Lung (tissue), 16 donors: ENCODE data around the gene GOLT1B. TPM values are rescaled to one million over a fixed set of nuclear protein-coding genes. Genes with fewer than 3 reads are reported as not detected.
A peak's percentile ranks its signal among the peaks of the same experiment; 100 is the strongest.

Experiments used
- ATAC-seq: fragments of 200-7000 bp; cut with Tn5 transposase; one replicate; pipeline ENCODE4 v1.9.1; 2020; ENCODE audit warnings: moderate number of reproducible peaks; ENCODE audit not compliant: insufficient read depth, low FRiP score
- DNase-seq, 3 donors: peaks; one replicate each; pipeline ENCODE4 v3.0.0-alpha.2; 2013 to 2017
- H3K27ac ChIP-seq, 2 donors: one replicate each; pipeline ENCODE4 v1.5.1; 2013; ENCODE audit warnings: mild to moderate bottlenecking in 2 of 2, moderate library complexity in 2 of 2, control low read depth in 1 of 2, inconsistent platforms in 1 of 2, low read depth in 1 of 2, low read length in 1 of 2
- H3K27me3 ChIP-seq, 3 donors: one replicate each; pipeline ENCODE4 v1.5.1; 2013; ENCODE audit warnings: low read length in 2 of 3; ENCODE audit not compliant: control insufficient read depth in 3 of 3, insufficient read depth in 3 of 3
- H3K36me3 ChIP-seq, 4 donors: one replicate each; pipeline ENCODE4 v1.5.1; 2013; ENCODE audit warnings: low read length in 4 of 4, mild to moderate bottlenecking in 1 of 4, moderate library complexity in 1 of 4; ENCODE audit not compliant: control insufficient read depth in 4 of 4, insufficient read depth in 4 of 4
- H3K4me1 ChIP-seq, 5 donors: one replicate each; pipeline ENCODE4 v1.5.1; 2013; ENCODE audit warnings: low read length in 5 of 5, mild to moderate bottlenecking in 2 of 5, moderate library complexity in 1 of 5; ENCODE audit not compliant: control insufficient read depth in 5 of 5, insufficient read depth in 5 of 5
- H3K4me3 ChIP-seq: one replicate; pipeline ENCODE4 v1.5.1; 2013; ENCODE audit warnings: mild to moderate bottlenecking, control low read depth, moderate library complexity
- H3K9ac ChIP-seq, 2 donors: one replicate each; pipeline ENCODE4 v1.5.1; 2013; ENCODE audit warnings: low read length in 2 of 2, control low read depth in 1 of 2; ENCODE audit not compliant: insufficient read depth in 1 of 2
- H3K9me3 ChIP-seq, 4 donors: one replicate each; pipeline ENCODE4 v1.5.1; 2013; ENCODE audit warnings: low read length in 3 of 4, mild to moderate bottlenecking in 1 of 4, moderate library complexity in 1 of 4; ENCODE audit not compliant: control insufficient read depth in 4 of 4, insufficient read depth in 3 of 4
- CTCF ChIP-seq: IDR thresholded peaks from 2 replicates; pipeline ENCODE4 v1.5.1; 2012; ENCODE audit warnings: mild to moderate bottlenecking; ENCODE audit errors: control extremely low read depth, extremely low read depth
- WGBS, 2 donors: extraction: QIAGEN DNeasy Blood & Tissue Kit; methylation state at CpG; one replicate each; pipeline ENCODE4 v1.1.7; 2013; 5-methylcytosine and 5-hydroxymethylcytosine counted together
- long read RNA-seq, 5 donors: transcript quantifications; one replicate each; lab custom pipeline, GENCODE V29; 2026
- polyA plus RNA-seq, 2 donors: library from polyadenylated mRNA; stranded (reverse); fragments of 200-250 nt; gene quantifications; one replicate each; pipeline ENCODE4 v1.2.1, GENCODE V29; 2013
- total RNA-seq, 2 donors: library from RNA; depleted of rRNA in 1 of 2; stranded (reverse); fragments of >200 nt in 1 of 2; gene quantifications; one replicate each; pipeline ENCODE4 v1.2.1, GENCODE V29; 2014 to 2021
- donor health status: control.
- donor health status: control.
- donor health status: Bipolar disorder and iron deficiency.
- donor health status: healthy.
- donor health status: DM: yes; HTN: yes; CAD: no.

GOLT1B gene, protein sequence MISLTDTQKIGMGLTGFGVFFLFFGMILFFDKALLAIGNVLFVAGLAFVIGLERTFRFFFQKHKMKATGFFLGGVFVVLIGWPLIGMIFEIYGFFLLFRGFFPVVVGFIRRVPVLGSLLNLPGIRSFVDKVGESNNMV
- total RNA-seq: 10 to 100 TPM; 34.3 to 35.0 TPM
- 10 to 100 TPM; 23.9 to 27.3 TPM for polyA plus RNA-seq
- long read RNA-seq, donor 1, transcript GOLT1B-201 (5 exons, 3,227 nt): major isoform, 9 of 13 reads
- long read RNA-seq, donor 1, partial matches to known transcripts: 0 of 13 reads
- long read RNA-seq, donor 1, other reads (novel, unspliced or antisense): 0 of 13 reads
- long read RNA-seq, donor 2, transcript GOLT1B-201 (5 exons, 3,227 nt): major isoform, 5 of 5 reads
- long read RNA-seq, donor 2, partial matches to known transcripts: 0 of 5 reads
- long read RNA-seq, donor 2, other reads (novel, unspliced or antisense): 0 of 5 reads
- long read RNA-seq, donor 3, transcript GOLT1B-201 (5 exons, 3,227 nt): major isoform, 8 of 8 reads
- long read RNA-seq, donor 3, partial matches to known transcripts: 0 of 8 reads
- long read RNA-seq, donor 3, other reads (novel, unspliced or antisense): 0 of 8 reads
- long read RNA-seq, donor 4, transcript GOLT1B-201 (5 exons, 3,227 nt): major isoform, 5 of 7 reads
- long read RNA-seq, donor 4, partial matches to known transcripts: 0 of 7 reads
- long read RNA-seq, donor 4, other reads (novel, unspliced or antisense): 0 of 7 reads
- long read RNA-seq, donor 5, transcript GOLT1B-201 (5 exons, 3,227 nt): major isoform, 7 of 11 reads
- long read RNA-seq, donor 5, partial matches to known transcripts: 0 of 11 reads
- long read RNA-seq, donor 5, other reads (novel, unspliced or antisense): 0 of 11 reads

- Histone ChIP-seq H3K9ac (peak within 1 kb of the TSS; percentile 83 to 86), H3K27ac (peak within 1 kb of the TSS; percentile 93 to 98), H3K4me3 (peak within 1 kb of the TSS; percentile 97), H3K27me3 (no peaks in the 10 kb centered on the region), H3K4me1 (peaks cover 5 to 23% (median 9%) of the 10 kb centered on the region in 5 donors), H3K36me3 (peaks cover 6 to 12% (median 8%) of the 10 kb centered on the region in 4 donors), H3K9me3 (no peaks in the 10 kb centered on the region)
- TF ChIP-seq CTCF: no peak
- WGBS, 2 donors: 0% methylated on average over 61 of the region's 61 CpGs
- ATAC-seq: peak; percentile 98
- DNase-seq: peak; percentile 96 to 99 (median 99)
Observed at GRCh38 chr12:21501258-21502163, at the start of gene GOLT1B, which contains the start of gene RECQL. GOLT1B (plus strand) TSS chr12:21501789; CDS start chr12:21501924, 135 bp downstream. RECQL (minus strand) TSS chr12:21501635; CDS start chr12:21499570, 2,065 bp downstream.

- ATAC-seq (no peak), DNase-seq (no peak)
- Histone ChIP-seq H3K36me3 (peaks cover 7 to 27% (median 18%) of the 10 kb centered on the region in 4 donors), H3K9me3 (no peaks in the 10 kb centered on the region), H3K4me1 (no peaks in the 10 kb centered on the region), H3K4me3 (no peak overlapping the region), H3K27ac (no peak overlapping the region), H3K27me3 (no peaks in the 10 kb centered on the region), H3K9ac (no peak overlapping the region)
- TF ChIP-seq CTCF: no peak
- WGBS, 2 donors: 88 to 99% methylated on average over 4 of the region's 4 CpGs
Observed at GRCh38 chr12:21453312-21453852, 48.2 kb upstream of the GOLT1B start.

DNA sequence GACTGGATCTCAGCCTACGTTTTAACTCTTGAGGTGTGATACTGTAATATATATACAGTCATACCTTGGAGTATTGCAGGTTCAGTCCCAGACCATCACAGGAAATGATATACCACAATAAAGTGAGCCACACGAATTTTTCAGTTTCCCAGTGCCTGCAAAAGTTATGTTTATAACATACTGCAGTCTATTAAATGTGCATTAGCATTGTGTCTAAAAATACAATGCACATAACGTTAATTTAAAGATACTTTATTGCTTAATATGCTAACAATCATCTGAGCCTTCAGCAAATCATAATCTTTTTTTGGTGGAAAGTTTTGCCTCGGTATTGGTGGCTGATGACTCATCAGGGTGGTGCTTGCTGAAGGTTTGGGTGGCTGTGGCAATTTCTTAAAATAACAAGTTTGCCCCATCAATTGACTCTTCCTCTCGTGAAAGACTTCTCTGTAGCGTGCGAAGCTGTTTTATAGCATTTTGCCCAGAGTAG is 45.3 kb upstream of the GOLT1B start:
- TF ChIP-seq CTCF: no peak
- peaks cover 9 to 31% (median 18%) of the 10 kb centered on the region in 4 donors for H3K36me3 ChIP-seq
- no peak overlapping the region for H3K4me3 ChIP-seq
- H3K4me1 ChIP-seq: no peaks in the 10 kb centered on the region
- no peaks in the 10 kb centered on the region for H3K27me3 ChIP-seq
- ATAC-seq (no peak), DNase-seq (no peak)
- no peak overlapping the region for H3K9ac ChIP-seq
- H3K27ac ChIP-seq: no peak overlapping the region
- H3K9me3 ChIP-seq: no peaks in the 10 kb centered on the region
- WGBS, 2 donors: 63 to 64% methylated on average over 7 of the region's 7 CpGs
